ENCODE measurements around the gene NPBWR2. TPM values are rescaled to one million over a fixed set of nuclear protein-coding genes. Genes with fewer than 3 reads are reported as not detected.
A peak's percentile ranks its signal among the peaks of the same experiment; 100 is the strongest.
"Not testable (repeated sequence)": the region's sequence is repeated elsewhere in the genome, so short reads cannot be mapped to it uniquely, and the experiment has no call there.

NPBWR2 gene
- total RNA-seq, 1 experiment from 2014 or later = not detected

GRCh38 chr20:64119301-64119680, 11.9 kb upstream of the NPBWR2 start:
- no TSS peak for BruUV-seq (replicated peaks)
- POLR2A ChIA-PET = interaction anchor here (0.6 kb wide), 1 partner anchor 40 kb away, joined by 3 read pairs; the partner anchor contains the start of gene RGS19
- ATAC-seq (peak; percentile 67), DNase-seq (ENCODE audit: low read depth, low spot score) (no peak)
- H3K27ac ChIP-seq (ENCODE audit: low read length) = no peak overlapping the region
- TF ChIP-seq SIN3A (IDR thresholded peaks at IDR 0.05; ENCODE audit: borderline replicate concordance, insufficient read depth, low read depth, low read length) = no peak
- TF ChIP-seq REST (IDR thresholded peaks at IDR 0.05; ENCODE audit: insufficient read depth in 1 of 2, low read depth in 2 of 2, low read length in 1 of 2) = no peak
- TF ChIP-seq POLR2AphosphoS5 (IDR thresholded peaks at IDR 0.05; ENCODE audit: low read depth, low read length) = no peak
- no peak for TF ChIP-seq TCF7L2 (IDR thresholded peaks at IDR 0.05; ENCODE audit: low read depth, low read length)
- no peak for TF ChIP-seq CTCF (IDR thresholded peaks at IDR 0.05)
- no peak overlapping the region for H3K4me3 ChIP-seq (ENCODE audit: low read depth in 2 of 2, low read length in 2 of 2)
- intact Hi-C loops (cut with micrococcal nuclease; ENCODE audit: unreplicated experiment) = no loop called here
- H3K27me3 ChIP-seq (ENCODE audit: control insufficient read depth, insufficient read depth, low read length) = peaks cover 10% of the 10 kb centered on the region
- in situ Hi-C loops (cut with HindIII; ENCODE audit: low pct_unique_long_range_greater_than_20kb, low sequenced_read_pairs) = no loop called here
- peaks cover 2% of the 10 kb centered on the region; the same call in 1 of the 2 replicates for H3K4me1 ChIP-seq (ENCODE audit: control insufficient read depth, insufficient read depth, low read length)
- H3K9me3 ChIP-seq (ENCODE audit: control insufficient read depth, insufficient read depth, low read depth, low read length) = no peaks in the 10 kb centered on the region
- H3K36me3 ChIP-seq (ENCODE audit: control insufficient read depth, insufficient read depth, low read length) = no peaks in the 10 kb centered on the region
- CTCF ChIA-PET = interaction anchor here (0.5 to 1.1 kb wide), 6 partner anchors 10 to 608 kb away, joined by 3 to 6 read pairs (median 4); no protein-coding TSS in a partner anchor

GRCh38 chr20:64117432-64117777, 10.0 kb upstream of the NPBWR2 start:
- H3K27me3 ChIP-seq (ENCODE audit: control insufficient read depth, insufficient read depth, low read length); H3K9me3 ChIP-seq (ENCODE audit: control insufficient read depth, insufficient read depth, low read depth, low read length); H3K4me3 ChIP-seq (ENCODE audit: low read depth in 2 of 2, low read length in 2 of 2); in situ Hi-C loops (cut with HindIII; ENCODE audit: low pct_unique_long_range_greater_than_20kb, low sequenced_read_pairs); POLR2A ChIA-PET; BruUV-seq (replicated peaks); DNase-seq (ENCODE audit: low read depth, low spot score); ATAC-seq; H3K36me3 ChIP-seq (ENCODE audit: control insufficient read depth, insufficient read depth, low read length); H3K4me1 ChIP-seq (ENCODE audit: control insufficient read depth, insufficient read depth, low read length); intact Hi-C loops (cut with micrococcal nuclease; ENCODE audit: unreplicated experiment); H3K27ac ChIP-seq (ENCODE audit: low read length): not testable (repeated sequence)
- CTCF ChIA-PET = interaction anchor here (1.0 kb wide), 1 partner anchor 15 kb away, joined by 4 read pairs; no protein-coding TSS in a partner anchor

GRCh38 chr20:64116541-64117431, 9.4 kb upstream of the NPBWR2 start:
- Histone ChIP-seq H3K4me1 (ENCODE audit: control insufficient read depth, insufficient read depth, low read length) (peaks cover 2% of the 10 kb centered on the region; the same call in 1 of the 2 replicates), H3K4me3 (ENCODE audit: low read depth in 2 of 2, low read length in 2 of 2) (no peak overlapping the region), H3K27me3 (ENCODE audit: control insufficient read depth, insufficient read depth, low read length) (no peaks in the 10 kb centered on the region; the same call in 1 of the 2 replicates), H3K36me3 (ENCODE audit: control insufficient read depth, insufficient read depth, low read length) (no peaks in the 10 kb centered on the region), H3K27ac (ENCODE audit: low read length) (no peak overlapping the region), H3K9me3 (ENCODE audit: control insufficient read depth, insufficient read depth, low read depth, low read length) (no peaks in the 10 kb centered on the region)
- TF ChIP-seq CTCF (IDR thresholded peaks at IDR 0.05) = no peak
- no peak for TF ChIP-seq POLR2AphosphoS5 (IDR thresholded peaks at IDR 0.05; ENCODE audit: low read depth, low read length)
- no peak for TF ChIP-seq SIN3A (IDR thresholded peaks at IDR 0.05; ENCODE audit: borderline replicate concordance, insufficient read depth, low read depth, low read length)
- no peak for TF ChIP-seq TCF7L2 (IDR thresholded peaks at IDR 0.05; ENCODE audit: low read depth, low read length)
- no peak for TF ChIP-seq REST (IDR thresholded peaks at IDR 0.05; ENCODE audit: insufficient read depth in 1 of 2, low read depth in 2 of 2, low read length in 1 of 2)
- CTCF ChIA-PET = interaction anchor here (0.5 to 1.0 kb wide), 2 partner anchors 15 to 37 kb away, joined by 3 to 4 read pairs; partner anchors contain the start of gene OPRL1
- intact Hi-C loops (cut with micrococcal nuclease; ENCODE audit: unreplicated experiment) = no loop called here
- POLR2A ChIA-PET = no interaction called here
- no peak for DNase-seq (ENCODE audit: low read depth, low spot score)
- in situ Hi-C loops (cut with HindIII; ENCODE audit: low pct_unique_long_range_greater_than_20kb, low sequenced_read_pairs) = no loop called here
- no peak for ATAC-seq
- no TSS peak for BruUV-seq (replicated peaks)
